WI38 (cell line): ENCODE results near the gene REEP3.

ENCODE experiments used
- H3K4me3 ChIP-seq: 2 replicates; pipeline ENCODE4 v1.5.1; 2011; ENCODE audit warnings: low read depth, mild to moderate bottlenecking, control low read depth, low read length
- TF ChIP-seq, protein P1 (sequence below): IDR thresholded peaks from 2 replicates; pipeline ENCODE4 v1.5.1; 2012; ENCODE audit warnings: low read depth, mild to moderate bottlenecking, control low read depth, low read length

Gene REEP3

DNA sequence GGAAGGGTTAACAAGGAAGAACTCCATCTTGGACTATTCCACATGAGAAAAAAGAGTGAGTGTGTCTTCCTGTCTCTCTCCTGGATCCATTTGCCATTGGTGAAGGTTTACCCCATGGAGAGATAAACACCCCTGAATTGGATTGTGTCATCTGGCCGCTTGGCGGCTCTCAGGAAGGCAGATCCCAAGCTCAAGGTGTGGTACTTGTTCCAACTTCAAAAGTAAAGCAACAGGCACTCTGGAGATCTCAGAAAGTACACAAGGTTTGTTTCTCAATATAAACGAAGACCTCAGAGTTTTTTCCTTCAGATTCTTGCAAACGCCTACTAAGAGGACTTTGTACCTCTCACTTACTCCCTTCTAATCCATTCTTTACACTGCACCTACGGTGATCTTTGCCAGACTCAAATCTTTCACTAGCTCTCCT lies 116.7 kb downstream of the REEP3 start:
- H3K4me3 ChIP-seq = no peak overlapping the region
- TF ChIP-seq, protein P1, sequence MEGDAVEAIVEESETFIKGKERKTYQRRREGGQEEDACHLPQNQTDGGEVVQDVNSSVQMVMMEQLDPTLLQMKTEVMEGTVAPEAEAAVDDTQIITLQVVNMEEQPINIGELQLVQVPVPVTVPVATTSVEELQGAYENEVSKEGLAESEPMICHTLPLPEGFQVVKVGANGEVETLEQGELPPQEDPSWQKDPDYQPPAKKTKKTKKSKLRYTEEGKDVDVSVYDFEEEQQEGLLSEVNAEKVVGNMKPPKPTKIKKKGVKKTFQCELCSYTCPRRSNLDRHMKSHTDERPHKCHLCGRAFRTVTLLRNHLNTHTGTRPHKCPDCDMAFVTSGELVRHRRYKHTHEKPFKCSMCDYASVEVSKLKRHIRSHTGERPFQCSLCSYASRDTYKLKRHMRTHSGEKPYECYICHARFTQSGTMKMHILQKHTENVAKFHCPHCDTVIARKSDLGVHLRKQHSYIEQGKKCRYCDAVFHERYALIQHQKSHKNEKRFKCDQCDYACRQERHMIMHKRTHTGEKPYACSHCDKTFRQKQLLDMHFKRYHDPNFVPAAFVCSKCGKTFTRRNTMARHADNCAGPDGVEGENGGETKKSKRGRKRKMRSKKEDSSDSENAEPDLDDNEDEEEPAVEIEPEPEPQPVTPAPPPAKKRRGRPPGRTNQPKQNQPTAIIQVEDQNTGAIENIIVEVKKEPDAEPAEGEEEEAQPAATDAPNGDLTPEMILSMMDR = no peak

DNA sequence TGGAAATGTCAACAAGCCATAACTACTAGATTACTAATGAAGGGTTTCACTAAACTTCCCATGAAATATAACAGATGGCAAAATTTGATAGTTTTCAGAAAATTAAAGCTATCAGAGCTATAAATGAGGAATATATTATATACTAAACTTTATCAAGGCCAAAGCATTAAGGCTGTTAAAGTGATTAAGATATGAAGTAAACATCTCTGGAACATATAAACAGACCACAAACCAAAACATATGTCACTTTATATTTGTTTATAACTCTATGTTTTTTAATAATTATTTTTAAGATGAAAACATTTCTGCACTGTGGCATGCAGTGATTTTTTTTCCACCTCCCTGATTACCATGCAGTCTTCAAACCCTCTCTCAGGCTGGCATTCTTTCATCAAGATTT lies 120.2 kb downstream of the REEP3 start:
- TF ChIP-seq, protein P1 = no peak

DNA sequence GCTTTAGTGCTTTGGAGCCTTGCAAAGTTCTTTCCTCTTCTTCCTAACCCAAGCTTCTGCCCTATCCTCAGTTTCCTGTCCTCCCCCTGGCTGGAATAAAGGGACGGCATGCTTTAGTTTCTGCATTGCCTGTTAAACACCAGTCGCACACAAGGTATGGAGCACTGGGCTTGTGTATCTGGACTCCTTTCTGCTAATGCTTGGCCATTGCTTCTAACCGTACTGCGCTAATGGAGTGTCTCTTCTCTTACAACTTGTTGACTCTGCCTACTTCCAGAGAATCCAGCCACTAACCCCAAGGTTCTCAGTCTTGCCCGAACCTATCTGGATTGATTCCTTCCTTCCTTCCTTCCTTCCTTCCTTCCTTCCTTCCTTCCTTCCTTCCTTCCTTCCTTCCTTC lies 120.6 kb downstream of the REEP3 start:
- H3K4me3 ChIP-seq = no peak overlapping the region
- TF ChIP-seq, protein P1 = no peak

More for the DNA sequence above, 120.2 kb downstream of the REEP3 start:
- H3K4me3 ChIP-seq = no peak overlapping the region

DNA sequence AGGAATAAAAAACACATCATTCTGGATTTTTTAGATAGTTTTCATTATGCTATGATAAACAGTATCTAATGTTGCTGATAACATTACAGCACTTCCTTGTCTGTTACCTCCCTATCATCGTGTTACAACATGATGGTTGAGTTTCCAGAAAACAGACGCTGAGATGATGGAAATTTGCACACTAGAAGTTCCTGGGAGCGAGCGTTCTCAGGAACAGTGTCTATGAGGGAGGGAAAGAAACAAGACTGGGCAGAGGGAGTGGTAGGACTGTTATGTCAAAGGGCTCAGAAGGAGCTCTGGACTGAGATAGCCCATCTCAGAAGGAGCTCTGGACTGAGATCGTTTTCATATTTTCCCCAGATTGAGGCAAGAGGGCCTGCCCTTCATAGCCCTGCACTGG lies 121.6 kb downstream of the REEP3 start:
- TF ChIP-seq, protein P1 = no peak
- no peak overlapping the region for H3K4me3 ChIP-seq

DNA sequence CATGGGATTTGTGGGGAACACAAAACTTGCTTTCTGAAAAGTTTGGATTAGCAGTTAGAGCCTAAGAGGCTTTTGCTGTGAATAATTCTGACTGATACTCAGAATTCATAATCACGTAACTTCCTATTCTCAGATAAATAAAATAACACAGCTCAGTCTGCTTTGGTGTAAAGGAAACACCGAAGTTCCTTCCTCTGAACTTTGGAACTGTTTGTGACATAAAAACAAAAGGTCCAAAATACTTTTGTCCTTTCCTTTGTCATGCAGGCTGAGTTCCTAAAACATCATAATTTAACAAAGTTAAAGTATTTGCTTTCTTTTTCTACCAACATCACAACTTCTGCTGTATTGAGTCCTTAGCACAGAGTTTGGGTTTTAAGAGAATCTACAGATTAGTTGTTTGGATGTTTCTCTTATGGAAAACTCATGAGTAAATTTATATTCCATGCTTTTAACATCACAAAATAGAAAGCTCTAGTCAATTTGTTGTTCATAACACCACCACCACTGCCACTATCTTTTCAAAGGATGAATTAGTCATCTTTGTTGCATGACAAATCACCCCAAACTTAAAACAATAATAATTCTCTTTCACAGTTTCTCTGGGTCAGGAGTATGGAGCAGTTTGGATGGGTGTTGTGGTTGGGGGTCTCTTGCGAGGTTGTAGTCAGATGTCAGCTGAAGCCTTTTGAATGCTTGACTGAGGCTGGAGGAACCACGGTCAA lies 123.4 kb downstream of the REEP3 start:
- TF ChIP-seq, protein P1 = no peak
- no peak overlapping the region for H3K4me3 ChIP-seq

DNA sequence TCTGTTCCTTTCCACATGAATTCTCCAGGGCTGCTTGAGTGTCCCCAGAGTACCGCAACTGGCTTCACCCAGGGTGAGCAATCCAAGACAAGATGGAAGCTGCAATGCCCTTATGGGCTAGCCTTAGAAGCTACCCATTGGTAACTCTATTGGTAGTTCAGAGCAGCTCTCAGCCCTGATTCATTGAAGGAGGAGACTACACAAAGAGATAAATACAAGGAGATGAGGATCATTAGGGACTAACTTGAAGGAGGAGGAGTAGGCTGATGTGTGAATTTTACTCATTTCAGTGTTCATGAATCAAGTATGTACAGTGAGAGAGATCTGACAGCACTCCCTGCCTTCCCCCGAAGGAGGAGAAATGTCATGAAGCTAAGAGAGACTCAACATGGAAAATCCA lies 124.0 kb downstream of the REEP3 start:
- no peak overlapping the region for H3K4me3 ChIP-seq
- TF ChIP-seq, protein P1 = no peak

DNA sequence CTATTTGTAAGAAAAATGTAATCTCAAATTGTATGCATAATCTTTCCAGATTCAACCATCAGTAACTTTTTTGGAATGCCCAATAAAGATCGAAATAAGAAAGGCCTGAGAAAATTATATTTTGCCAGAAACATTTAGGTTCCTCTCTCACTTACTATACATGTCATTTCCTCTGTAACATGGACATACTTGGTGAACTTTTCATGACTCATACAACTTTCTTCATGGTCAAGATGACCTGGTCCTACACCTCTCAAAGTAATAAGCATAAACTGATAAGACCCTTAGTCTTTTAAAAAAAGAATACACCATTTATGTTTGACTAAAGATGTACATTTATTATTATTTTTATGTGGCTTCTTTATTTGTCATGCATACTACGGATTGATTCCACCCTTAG lies 125.3 kb downstream of the REEP3 start:
- TF ChIP-seq, protein P1 = no peak
- no peak overlapping the region for H3K4me3 ChIP-seq
